HFF-Myc (cell line): Measurements from ENCODE around the gene LMBR1.
"Not testable (repeated sequence)": the region's sequence is repeated elsewhere in the genome, so short reads cannot be mapped to it uniquely, and the experiment has no call there.

ENCODE experiments used
- DNase-seq: peaks from one replicate; pipeline ENCODE4 v3.0.0-alpha.2; 2011; ENCODE audit warnings: low read depth; ENCODE audit errors: extremely low read depth
- H3K4me3 ChIP-seq: replicated peaks from 2 replicates; pipeline ENCODE4 v1.5.1; 2011; ENCODE audit warnings: low read depth, mild to moderate bottlenecking, control low read depth, low read length
- CTCF ChIP-seq: IDR thresholded peaks from 2 replicates; pipeline ENCODE4 v1.5.1; 2012; ENCODE audit warnings: mild to moderate bottlenecking, low read depth, low read length, control low read depth; ENCODE audit errors: missing control alignments

LMBR1 gene

GRCh38 chr7:156932006-156932405 is 39.0 kb upstream of the LMBR1 start:
- no peak for DNase-seq
- no peak for TF ChIP-seq CTCF
- no peak overlapping the region for H3K4me3 ChIP-seq

GRCh38 chr7:156929789-156930539 is 37.0 kb upstream of the LMBR1 start:
- no peak for TF ChIP-seq CTCF
- DNase-seq, result no peak
- H3K4me3 ChIP-seq, result no peak overlapping the region

GRCh38 chr7:156928406-156928747 is 35.4 kb upstream of the LMBR1 start:
- DNase-seq, result no peak
- no peak for TF ChIP-seq CTCF
- H3K4me3 ChIP-seq, result no peak overlapping the region

- no peak for DNase-seq
- no peak overlapping the region for H3K4me3 ChIP-seq
- no peak for TF ChIP-seq CTCF
Measured at GRCh38 chr7:156927571-156928405, 34.8 kb upstream of the LMBR1 start.

- not testable (repeated sequence) for H3K4me3 ChIP-seq, DNase-seq
Measured at GRCh38 chr7:156925821-156926220, 32.8 kb upstream of the LMBR1 start.

GRCh38 chr7:156922304-156922703 is 29.3 kb upstream of the LMBR1 start:
- not testable (repeated sequence) for DNase-seq, H3K4me3 ChIP-seq

GRCh38 chr7:156920487-156921373 is 27.7 kb upstream of the LMBR1 start:
- H3K4me3 ChIP-seq, DNase-seq: not testable (repeated sequence)

- H3K4me3 ChIP-seq, result no peak overlapping the region
- TF ChIP-seq CTCF, result no peak
- DNase-seq, result no peak
Measured at GRCh38 chr7:156920076-156920475, 27.1 kb upstream of the LMBR1 start.
